Right lobe of liver (tissue), 4 donors: ENCODE data around the gene NPPC.

Experiments used
- CTCF ChIP-seq, 4 donors: fragments of 200-600 bp in 3 of 4; fragments of 450-650 bp in 1 of 4; IDR thresholded peaks; one replicate each; pipeline versions ENCODE4 v1.5.1 to v1.8.0; 2016 to 2022; ENCODE audit warnings: antibody characterized with exemption in 4 of 4, mild to moderate bottlenecking in 2 of 4
- POLR2A ChIP-seq: fragments of 450-650 bp; IDR thresholded peaks from one replicate; pipeline ENCODE4 v1.6.1; 2017; ENCODE audit warnings: antibody characterized with exemption, mild to moderate bottlenecking
- donor health status: DM: no; HTN: no; CAD: no.
- donor health status: DM: no; HTN: no; CAD: no.
- donor health status: DM: no; HTN: yes; CAD: no.

GRCh38 chr2:231927566-231927890 lies 1.3 kb upstream of the NPPC start:
- TF ChIP-seq CTCF (IDR thresholded peaks at IDR 0.05) (no peak), POLR2A (no peak)
